Endodermal cell (in vitro differentiated cells): ENCODE data around the gene FBH1. TPM values are rescaled to one million over a fixed set of nuclear protein-coding genes. Genes with fewer than 3 reads are reported as not detected.
A peak's percentile ranks its signal among the peaks of the same experiment; 100 is the strongest.

Experiments
- DNase-seq: peaks from one replicate; pipeline ENCODE4 v3.0.0-alpha.2; 2017
- H3K27ac ChIP-seq: 2 replicates; pipeline ENCODE4 v1.5.1; 2013; ENCODE audit warnings: mild to moderate bottlenecking, low read depth, low read length, moderate library complexity
- H3K27me3 ChIP-seq: 2 replicates; pipeline ENCODE4 v1.6.1; 2013; ENCODE audit warnings: mild to moderate bottlenecking, low read length, moderate library complexity; ENCODE audit not compliant: insufficient read depth, control insufficient read depth, poor library complexity, severe bottlenecking
- H3K36me3 ChIP-seq: 2 replicates; pipeline ENCODE4 v1.7.0; 2013; ENCODE audit warnings: mild to moderate bottlenecking, low read length, moderate library complexity; ENCODE audit not compliant: control insufficient read depth, insufficient read depth
- H3K4me1 ChIP-seq: one replicate; pipeline ENCODE4 v1.7.0; 2013; ENCODE audit warnings: low read length; ENCODE audit not compliant: control insufficient read depth, insufficient read depth
- H3K4me3 ChIP-seq: 2 replicates; pipeline ENCODE4 v1.5.1; 2013; ENCODE audit warnings: mild to moderate bottlenecking, low read length, moderate library complexity
- H3K9ac ChIP-seq: 2 replicates; pipeline ENCODE4 v1.6.1; 2013; ENCODE audit warnings: mild to moderate bottlenecking, low read length, moderate library complexity; ENCODE audit not compliant: poor library complexity, severe bottlenecking; ENCODE audit errors: extremely low read depth
- H3K9me3 ChIP-seq: 2 replicates; pipeline ENCODE4 v1.6.1; 2013; ENCODE audit warnings: mild to moderate bottlenecking, low read length, moderate library complexity; ENCODE audit not compliant: control insufficient read depth
- H3K27ac Mint-ChIP-seq: 2 replicates; pipeline ENCODE4 v1.8.0; 2020; ENCODE audit warnings: mixed read lengths
- H3K27me3 Mint-ChIP-seq: 2 replicates; pipeline ENCODE4 v1.8.0; 2021; ENCODE audit warnings: mild to moderate bottlenecking, mixed read lengths; ENCODE audit not compliant: insufficient read depth
- H3K36me3 Mint-ChIP-seq: 2 replicates; pipeline ENCODE4 v1.8.0; 2020; ENCODE audit warnings: low read depth, mixed read lengths
- H3K4me1 Mint-ChIP-seq: 2 replicates; pipeline ENCODE4 v1.8.0; 2020; ENCODE audit warnings: mixed read lengths
- H3K4me3 Mint-ChIP-seq: 2 replicates; pipeline ENCODE4 v1.8.0; 2020; ENCODE audit warnings: mild to moderate bottlenecking, moderate library complexity, mixed read lengths
- H3K9me3 Mint-ChIP-seq: 2 replicates; pipeline ENCODE4 v1.8.0; 2020; ENCODE audit warnings: mild to moderate bottlenecking, mixed read lengths
- WGBS, 2 experiments: methylation state at CpG; one replicate each; pipeline versions ENCODE4 v1.1.5 to v1.1.7; 2013; ENCODE audit warnings: missing lambda C conversion rate in 2 of 2, mixed read lengths in 1 of 2; ENCODE audit not compliant: insufficient coverage in 1 of 2, insufficient read length in 1 of 2; 5-methylcytosine and 5-hydroxymethylcytosine counted together
- total RNA-seq, 2 donors: library from RNA; stranded (reverse); fragmentation: NEBNext Ultra II Directional in 1 of 2; extraction: Animal tissue kit (Norgen Biotek cat#: 25700) in 1 of 2; gene quantifications; 2 replicates in 1 of 2; 3 replicates in 1 of 2; pipeline ENCODE4 v1.2.1, GENCODE V29; 2021
- TF ChIP-seq, protein P1 (sequence below): fragments of 200-600 bp; sonication (generic); conservative IDR thresholded peaks from 2 replicates; pipeline ENCODE4 v1.5.0; 2021; ENCODE audit warnings: antibody characterized with exemption, mild to moderate bottlenecking

The FBH1 gene
- total RNA-seq, 2 donors from 2014 or later, result 61.1 to 71.6 TPM

DNA sequence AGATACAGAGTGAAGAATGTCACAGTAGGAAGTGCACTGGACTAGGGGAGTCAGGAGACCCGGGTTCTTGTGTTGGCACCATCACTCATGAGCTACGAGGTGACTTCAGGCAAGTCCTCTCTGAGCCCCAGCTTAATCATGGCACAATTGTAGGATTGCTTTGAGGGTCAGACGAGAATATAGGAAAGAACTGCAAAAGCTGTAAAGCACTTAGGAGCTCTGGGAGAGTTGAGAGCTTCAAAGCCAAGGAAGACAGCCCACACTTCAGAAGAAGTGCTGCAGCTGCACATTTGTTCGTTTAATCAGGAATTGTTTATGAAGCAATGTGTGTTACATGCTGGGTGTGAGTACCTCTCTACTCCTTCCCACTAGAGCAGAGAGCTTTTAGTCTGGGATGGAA, 4.4 kb downstream of the FBH1 start:
- H3K27ac Mint-ChIP-seq, result no peak overlapping the region
- Histone ChIP-seq H3K9ac (no peak overlapping the region), H3K9me3 (peaks cover 9% of the 10 kb centered on the region), H3K27me3 (no peaks in the 10 kb centered on the region), H3K27ac (no peak overlapping the region), H3K36me3 (peaks cover 51% of the 10 kb centered on the region), H3K4me3 (no peak overlapping the region), H3K4me1 (peaks cover 10% of the 10 kb centered on the region)
- H3K27me3 Mint-ChIP-seq, result no peaks in the 10 kb centered on the region
- peaks cover 8% of the 10 kb centered on the region for H3K9me3 Mint-ChIP-seq
- H3K4me3 Mint-ChIP-seq, result no peak overlapping the region
- WGBS, 2 experiments, result 91 to 94% methylated on average over 2 to 4 of the region's 4 CpGs
- TF ChIP-seq, protein P1, sequence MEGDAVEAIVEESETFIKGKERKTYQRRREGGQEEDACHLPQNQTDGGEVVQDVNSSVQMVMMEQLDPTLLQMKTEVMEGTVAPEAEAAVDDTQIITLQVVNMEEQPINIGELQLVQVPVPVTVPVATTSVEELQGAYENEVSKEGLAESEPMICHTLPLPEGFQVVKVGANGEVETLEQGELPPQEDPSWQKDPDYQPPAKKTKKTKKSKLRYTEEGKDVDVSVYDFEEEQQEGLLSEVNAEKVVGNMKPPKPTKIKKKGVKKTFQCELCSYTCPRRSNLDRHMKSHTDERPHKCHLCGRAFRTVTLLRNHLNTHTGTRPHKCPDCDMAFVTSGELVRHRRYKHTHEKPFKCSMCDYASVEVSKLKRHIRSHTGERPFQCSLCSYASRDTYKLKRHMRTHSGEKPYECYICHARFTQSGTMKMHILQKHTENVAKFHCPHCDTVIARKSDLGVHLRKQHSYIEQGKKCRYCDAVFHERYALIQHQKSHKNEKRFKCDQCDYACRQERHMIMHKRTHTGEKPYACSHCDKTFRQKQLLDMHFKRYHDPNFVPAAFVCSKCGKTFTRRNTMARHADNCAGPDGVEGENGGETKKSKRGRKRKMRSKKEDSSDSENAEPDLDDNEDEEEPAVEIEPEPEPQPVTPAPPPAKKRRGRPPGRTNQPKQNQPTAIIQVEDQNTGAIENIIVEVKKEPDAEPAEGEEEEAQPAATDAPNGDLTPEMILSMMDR, result no peak
- peaks cover 41% of the 10 kb centered on the region for H3K4me1 Mint-ChIP-seq
- no peak for DNase-seq
- H3K36me3 Mint-ChIP-seq, result peaks cover 39% of the 10 kb centered on the region

DNA sequence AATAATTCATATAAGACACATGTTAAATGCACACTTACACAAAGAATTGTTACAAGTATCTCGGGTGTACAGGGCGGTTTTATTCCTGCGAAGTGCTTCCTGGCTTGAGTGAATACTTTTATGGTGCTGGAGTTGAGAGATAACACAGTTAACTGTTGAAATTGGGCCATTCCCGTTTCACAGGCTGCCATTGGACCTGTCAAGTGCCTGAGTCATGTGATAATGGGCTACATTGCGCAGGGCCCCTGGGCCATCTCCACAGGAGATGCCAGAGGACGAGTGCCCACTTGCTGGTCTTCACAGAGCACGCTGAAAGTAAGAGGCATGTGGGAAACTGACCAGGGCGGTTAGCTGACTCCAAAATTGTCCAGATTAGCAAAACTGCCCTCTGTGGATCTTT, 4.8 kb downstream of the FBH1 start:
- Histone ChIP-seq H3K4me3 (no peak overlapping the region), H3K27ac (no peak overlapping the region), H3K9ac (no peak overlapping the region), H3K27me3 (no peaks in the 10 kb centered on the region), H3K4me1 (peaks cover 10% of the 10 kb centered on the region), H3K36me3 (peaks cover 51% of the 10 kb centered on the region), H3K9me3 (peaks cover 9% of the 10 kb centered on the region)
- DNase-seq, result no peak
- TF ChIP-seq, protein P1, result no peak
- no peaks in the 10 kb centered on the region for H3K27me3 Mint-ChIP-seq
- H3K36me3 Mint-ChIP-seq, result peaks cover 39% of the 10 kb centered on the region
- no peak overlapping the region for H3K27ac Mint-ChIP-seq
- no peak overlapping the region for H3K4me3 Mint-ChIP-seq
- H3K4me1 Mint-ChIP-seq, result peaks cover 41% of the 10 kb centered on the region
- H3K9me3 Mint-ChIP-seq, result peaks cover 8% of the 10 kb centered on the region
- 89 to 98% methylated on average over 8 of the region's 8 CpGs for WGBS, 2 experiments

DNA sequence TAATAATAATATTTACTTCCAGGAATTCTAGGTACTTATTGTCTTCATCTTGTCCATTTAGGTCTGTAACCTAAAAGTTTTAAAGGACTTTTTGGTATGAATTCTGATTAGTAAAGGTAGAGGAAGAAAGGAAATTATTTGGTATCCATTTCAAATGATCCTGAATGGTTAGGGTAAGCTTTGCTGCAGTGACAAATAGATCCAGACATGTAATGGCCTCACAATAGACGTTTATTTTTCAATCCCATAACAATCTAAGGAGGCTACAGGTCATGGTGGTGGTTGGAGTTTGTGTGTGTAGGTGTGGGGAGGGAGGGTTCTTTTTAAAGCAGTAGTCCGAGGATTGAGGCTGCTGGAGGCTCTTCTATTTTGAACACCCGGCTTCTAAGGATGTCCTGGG, 5.3 kb downstream of the FBH1 start:
- Histone ChIP-seq H3K9me3 (peaks cover 9% of the 10 kb centered on the region), H3K27ac (no peak overlapping the region), H3K27me3 (no peaks in the 10 kb centered on the region), H3K9ac (no peak overlapping the region), H3K4me1 (peaks cover 10% of the 10 kb centered on the region), H3K4me3 (no peak overlapping the region), H3K36me3 (peaks cover 54% of the 10 kb centered on the region)
- 97 to 100% methylated on average over 1 to 3 of the region's 3 CpGs for WGBS, 2 experiments
- H3K27me3 Mint-ChIP-seq, result no peaks in the 10 kb centered on the region
- TF ChIP-seq, protein P1, result no peak
- H3K9me3 Mint-ChIP-seq, result peaks cover 8% of the 10 kb centered on the region
- H3K27ac Mint-ChIP-seq, result peak overlapping the region; percentile 38
- peaks cover 41% of the 10 kb centered on the region for H3K4me1 Mint-ChIP-seq
- no peak overlapping the region for H3K4me3 Mint-ChIP-seq
- peaks cover 43% of the 10 kb centered on the region for H3K36me3 Mint-ChIP-seq
- DNase-seq, result no peak
